Prostate gland (tissue), 2 donors: ENCODE measurements around the gene USP13.

Experiments
- POLR2A ChIP-seq: fragments of 450-650 bp; IDR thresholded peaks from one replicate; pipeline ENCODE4 v1.6.1; 2016; ENCODE audit warnings: antibody characterized with exemption, mild to moderate bottlenecking
- POLR2AphosphoS5 ChIP-seq: sonication (generic); formaldehyde crosslinking; IDR thresholded peaks from one replicate; pipeline ENCODE4 v1.6.1; 2017; ENCODE audit warnings: antibody characterized with exemption
- TF ChIP-seq, protein P1 (sequence below), 4 experiments: fragments of 200-600 bp in 2 of 4; fragments of 450-650 bp in 2 of 4; sonication (generic) in 2 of 4; IDR thresholded peaks; 1 replicate in 3 of 4; 2 replicates in 1 of 4; pipeline ENCODE4 v1.5.1; 2016 to 2019; ENCODE audit warnings: antibody characterized with exemption in 4 of 4, mild to moderate bottlenecking in 2 of 4, moderate library complexity in 2 of 4

DNA sequence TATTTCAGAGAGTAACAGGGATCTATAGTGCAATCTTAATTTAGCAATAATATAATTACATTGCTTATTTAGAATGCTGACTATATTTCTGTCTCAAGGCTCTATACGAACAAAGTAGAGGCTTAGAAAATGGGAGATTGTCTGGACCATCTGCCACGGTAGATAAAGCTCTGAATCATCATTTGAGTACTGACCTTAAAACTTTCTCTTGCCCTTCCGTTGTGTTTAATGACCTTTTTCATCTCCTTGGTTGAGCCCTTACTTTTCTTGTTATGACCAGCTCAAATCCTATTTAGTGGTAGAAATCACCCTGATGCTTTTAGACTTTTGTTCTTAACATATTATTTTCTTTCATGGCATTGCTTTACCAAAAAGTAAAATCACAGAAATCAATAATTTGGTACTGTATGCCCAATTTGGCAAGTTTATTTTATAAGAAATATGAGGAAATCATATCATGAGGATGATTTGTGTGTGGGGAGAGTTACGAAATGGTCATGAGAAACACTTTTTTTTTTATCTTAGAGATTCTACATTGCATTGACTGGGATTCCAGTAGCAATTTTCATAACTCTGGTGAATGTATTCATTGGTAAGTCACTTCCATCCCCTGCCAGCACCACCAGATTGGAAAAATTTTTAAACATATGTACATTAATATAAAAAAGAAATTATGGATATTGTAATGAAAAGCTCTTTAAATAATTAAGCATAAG is 37.2 kb upstream of the USP13 start:
- TF ChIP-seq, protein P1, sequence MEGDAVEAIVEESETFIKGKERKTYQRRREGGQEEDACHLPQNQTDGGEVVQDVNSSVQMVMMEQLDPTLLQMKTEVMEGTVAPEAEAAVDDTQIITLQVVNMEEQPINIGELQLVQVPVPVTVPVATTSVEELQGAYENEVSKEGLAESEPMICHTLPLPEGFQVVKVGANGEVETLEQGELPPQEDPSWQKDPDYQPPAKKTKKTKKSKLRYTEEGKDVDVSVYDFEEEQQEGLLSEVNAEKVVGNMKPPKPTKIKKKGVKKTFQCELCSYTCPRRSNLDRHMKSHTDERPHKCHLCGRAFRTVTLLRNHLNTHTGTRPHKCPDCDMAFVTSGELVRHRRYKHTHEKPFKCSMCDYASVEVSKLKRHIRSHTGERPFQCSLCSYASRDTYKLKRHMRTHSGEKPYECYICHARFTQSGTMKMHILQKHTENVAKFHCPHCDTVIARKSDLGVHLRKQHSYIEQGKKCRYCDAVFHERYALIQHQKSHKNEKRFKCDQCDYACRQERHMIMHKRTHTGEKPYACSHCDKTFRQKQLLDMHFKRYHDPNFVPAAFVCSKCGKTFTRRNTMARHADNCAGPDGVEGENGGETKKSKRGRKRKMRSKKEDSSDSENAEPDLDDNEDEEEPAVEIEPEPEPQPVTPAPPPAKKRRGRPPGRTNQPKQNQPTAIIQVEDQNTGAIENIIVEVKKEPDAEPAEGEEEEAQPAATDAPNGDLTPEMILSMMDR (IDR thresholded peaks at IDR 0.05), result no peak
- TF ChIP-seq POLR2AphosphoS5, result no peak
- TF ChIP-seq POLR2A, result no peak
